Measurements from ENCODE around the gene COPB2. TPM values are rescaled to one million over a fixed set of nuclear protein-coding genes. Genes with fewer than 3 reads are reported as not detected.

Gene COPB2
- total and polyA plus RNA-seq, 10 of the 15 experiments (the other 5 are each of a cell fraction or from before 2014, with no cell fraction given), result 51.3 to 143 (median 116) TPM

- CTCF ChIA-PET, result no interaction called here
- no peak for DNase-seq (ENCODE audit: low read depth, low spot score)
- RAD21 ChIA-PET (ENCODE audit: unreplicated experiment), result interaction anchor here (0.7 to 1.2 kb wide), 2 partner anchors 212 to 214 kb away, joined by 3 to 4 read pairs; no protein-coding TSS in a partner anchor
- intact Hi-C loops (cut with micrococcal nuclease; ENCODE audit: unreplicated experiment) (no loop called here), in situ Hi-C loops (cut with MboI) (no loop called here)
- no peak for FAIRE-seq
- WGBS (ENCODE audit: insufficient coverage, insufficient replicate concordance, low lambda C conversion rate, missing lambda C conversion rate), result 17% methylated on average over 3 of the region's 3 CpGs
- Histone ChIP-seq H3K4me2 (ENCODE audit: control insufficient read depth, insufficient read depth) (no peak overlapping the region), H3K4me3 (no peak overlapping the region), H2AFZ (ENCODE audit: control insufficient read depth, low read depth, low read length) (no peak overlapping the region), H3K27ac (ENCODE audit: control insufficient read depth, insufficient read depth) (no peak overlapping the region), H4K20me1 (ENCODE audit: control insufficient read depth, insufficient read depth) (no peaks in the 10 kb centered on the region), H3K79me2 (ENCODE audit: control insufficient read depth, insufficient read depth, low read length) (no peaks in the 10 kb centered on the region), H3K27me3 (replicated peaks in 1 of 2; ENCODE audit: control insufficient read depth in 2 of 2, insufficient read depth in 2 of 2, low read length in 1 of 2) (peaks cover 0 to 1% of the 10 kb centered on the region in 2 experiments; a peak in 2 of 4 replicates), H3K9ac (ENCODE audit: control insufficient read depth, insufficient read depth, low read length) (no peak overlapping the region), H3K4me1 (ENCODE audit: control insufficient read depth, insufficient read depth, low read length) (no peaks in the 10 kb centered on the region; the same call in 1 of the 2 replicates), H3K9me3 (replicated peaks; ENCODE audit: control insufficient read depth, insufficient read depth, low read length) (no peaks in the 10 kb centered on the region; the same call in 2 of the 3 replicates), H3K36me3 (ENCODE audit: control insufficient read depth in 2 of 2, insufficient read depth in 2 of 2, low read length in 1 of 2) (no peaks in the 10 kb centered on the region)
- BruUV-seq (replicated peaks), result no TSS peak
- SMC1A ChIA-PET (ENCODE audit: uncharacterized antibody, unreplicated experiment), result no interaction called here
- TF ChIP-seq SMAD5 (IDR thresholded peaks at IDR 0.05; ENCODE audit: low read depth) (no peak), IRF4 (IDR thresholded peaks at IDR 0.05; ENCODE audit: low read depth, low read length) (no peak), MTA2 (IDR thresholded peaks at IDR 0.05; ENCODE audit: low read depth) (no peak)
- POLR2A ChIA-PET, result no interaction called here
- no peak for ATAC-seq
Measured at GRCh38 chr3:139325551-139325950, 63.9 kb downstream of the COPB2 start.

GRCh38 chr3:139324456-139324855 lies 65.0 kb downstream of the COPB2 start:
- Histone ChIP-seq H3K9me3 (replicated peaks; ENCODE audit: control insufficient read depth, insufficient read depth, low read length) (no peaks in the 10 kb centered on the region; the same call in 2 of the 3 replicates), H3K27ac (ENCODE audit: control insufficient read depth, insufficient read depth) (no peak overlapping the region), H4K20me1 (ENCODE audit: control insufficient read depth, insufficient read depth) (no peaks in the 10 kb centered on the region), H3K79me2 (ENCODE audit: control insufficient read depth, insufficient read depth, low read length) (no peaks in the 10 kb centered on the region), H3K4me2 (ENCODE audit: control insufficient read depth, insufficient read depth) (no peak overlapping the region), H3K4me3 (no peak overlapping the region), H3K36me3 (ENCODE audit: control insufficient read depth in 2 of 2, insufficient read depth in 2 of 2, low read length in 1 of 2) (no peaks in the 10 kb centered on the region), H3K27me3 (replicated peaks in 1 of 2; ENCODE audit: control insufficient read depth in 2 of 2, insufficient read depth in 2 of 2, low read length in 1 of 2) (peaks cover 0 to 1% of the 10 kb centered on the region in 2 experiments; a peak in 2 of 4 replicates), H3K4me1 (ENCODE audit: control insufficient read depth, insufficient read depth, low read length) (no peaks in the 10 kb centered on the region; the same call in 1 of the 2 replicates), H2AFZ (ENCODE audit: control insufficient read depth, low read depth, low read length) (no peak overlapping the region), H3K9ac (ENCODE audit: control insufficient read depth, insufficient read depth, low read length) (no peak overlapping the region)
- no TSS peak for BruUV-seq (replicated peaks)
- ATAC-seq (no peak), DNase-seq (ENCODE audit: low read depth, low spot score) (no peak), FAIRE-seq (no peak)
- ChIA-PET POLR2A (no interaction called here), RAD21 (ENCODE audit: unreplicated experiment) (no interaction called here), CTCF (no interaction called here), SMC1A (ENCODE audit: uncharacterized antibody, unreplicated experiment) (no interaction called here)
- WGBS (ENCODE audit: insufficient coverage, insufficient replicate concordance, low lambda C conversion rate, missing lambda C conversion rate), result 9% methylated on average over 5 of the region's 5 CpGs
- intact Hi-C loops (cut with micrococcal nuclease; ENCODE audit: unreplicated experiment) (no loop called here), in situ Hi-C loops (cut with MboI) (no loop called here)
- TF ChIP-seq PML (IDR thresholded peaks at IDR 0.05; ENCODE audit: low read length), result no peak
- no peak for TF ChIP-seq NR2C2 (IDR thresholded peaks at IDR 0.05; ENCODE audit: borderline replicate concordance, control insufficient read depth, insufficient read length, low read depth)
